ENCODE results near the gene PPP6R1. TPM values are rescaled to one million over a fixed set of nuclear protein-coding genes. Genes with fewer than 3 reads are reported as not detected.

The PPP6R1 gene
- total RNA-seq, 1 experiment from 2014 or later = 70.6 TPM

- no peak for DNase-seq (ENCODE audit: unreplicated experiment)
- Mint-ChIP-seq H3K36me3 (ENCODE audit: insufficient read depth, unreplicated experiment) (peaks cover 36% of the 10 kb centered on the region), H3K4me1 (ENCODE audit: insufficient read depth, unreplicated experiment) (no peaks in the 10 kb centered on the region), H3K9me3 (ENCODE audit: unreplicated experiment) (no peaks in the 10 kb centered on the region), H3K27ac (ENCODE audit: low read depth, unreplicated experiment) (no peak overlapping the region), H3K4me3 (ENCODE audit: unreplicated experiment) (no peak overlapping the region), H3K27me3 (ENCODE audit: insufficient read depth, unreplicated experiment) (no peaks in the 10 kb centered on the region)
- ChIA-PET POLR2A (interaction anchor here (2.5 kb wide), 1 partner anchor 14 kb away, joined by 6 read pairs; the partner anchor contains the start of gene PPP6R1), CTCF (interaction anchor here (0.6 to 1.9 kb wide), 7 partner anchors 56 to 1378 kb away, joined by 3 to 6 read pairs (median 4); partner anchors contain the start of gene MYADM)
- no TSS peak for BruUV-seq (replicated peaks)
- intact Hi-C loops (cut with micrococcal nuclease) = no loop called here
- no peak for TF ChIP-seq CTCF (IDR thresholded peaks at IDR 0.05; ENCODE audit: unreplicated experiment)
Measured at GRCh38 chr19:55245236-55245904, 13.4 kb downstream of the PPP6R1 start.

GRCh38 chr19:55244004-55244680, 14.7 kb downstream of the PPP6R1 start:
- H3K27me3 Mint-ChIP-seq (ENCODE audit: insufficient read depth, unreplicated experiment) = no peaks in the 10 kb centered on the region
- peaks cover 39% of the 10 kb centered on the region for H3K36me3 Mint-ChIP-seq (ENCODE audit: insufficient read depth, unreplicated experiment)
- BruUV-seq (replicated peaks) = TSS peak; percentile 20
- no peaks in the 10 kb centered on the region for H3K9me3 Mint-ChIP-seq (ENCODE audit: unreplicated experiment)
- POLR2A ChIA-PET = no interaction called here
- intact Hi-C loops (cut with micrococcal nuclease) = no loop called here
- DNase-seq (ENCODE audit: unreplicated experiment) = no peak
- H3K4me1 Mint-ChIP-seq (ENCODE audit: insufficient read depth, unreplicated experiment) = no peaks in the 10 kb centered on the region
- CTCF ChIA-PET = interaction anchor here (0.6 to 1.9 kb wide), 3 partner anchors 12 to 223 kb away, joined by 3 to 4 read pairs (median 4); no protein-coding TSS in a partner anchor
- H3K27ac Mint-ChIP-seq (ENCODE audit: low read depth, unreplicated experiment) = no peak overlapping the region
- no peak overlapping the region for H3K4me3 Mint-ChIP-seq (ENCODE audit: unreplicated experiment)
- no peak for TF ChIP-seq CTCF (IDR thresholded peaks at IDR 0.05; ENCODE audit: unreplicated experiment)

GRCh38 chr19:55242517-55242916, 16.3 kb downstream of the PPP6R1 start:
- Mint-ChIP-seq H3K4me3 (ENCODE audit: unreplicated experiment) (no peak overlapping the region), H3K36me3 (ENCODE audit: insufficient read depth, unreplicated experiment) (peaks cover 51% of the 10 kb centered on the region), H3K4me1 (ENCODE audit: insufficient read depth, unreplicated experiment) (no peaks in the 10 kb centered on the region), H3K27ac (ENCODE audit: low read depth, unreplicated experiment) (peak overlapping the region; percentile 55), H3K27me3 (ENCODE audit: insufficient read depth, unreplicated experiment) (no peaks in the 10 kb centered on the region), H3K9me3 (ENCODE audit: unreplicated experiment) (no peaks in the 10 kb centered on the region)
- CTCF ChIA-PET = no interaction called here
- intact Hi-C loops (cut with micrococcal nuclease) = no loop called here
- BruUV-seq (replicated peaks) = no TSS peak
- POLR2A ChIA-PET = no interaction called here
- no peak for TF ChIP-seq CTCF (IDR thresholded peaks at IDR 0.05; ENCODE audit: unreplicated experiment)
- no peak for DNase-seq (ENCODE audit: unreplicated experiment)

- DNase-seq (ENCODE audit: unreplicated experiment) = no peak
- ChIA-PET POLR2A (no interaction called here), CTCF (interaction anchor here (0.6 kb wide), 1 partner anchor 101 kb away, joined by 3 read pairs; no protein-coding TSS in a partner anchor)
- no TSS peak for BruUV-seq (replicated peaks)
- Mint-ChIP-seq H3K9me3 (ENCODE audit: unreplicated experiment) (no peaks in the 10 kb centered on the region), H3K4me1 (ENCODE audit: insufficient read depth, unreplicated experiment) (no peaks in the 10 kb centered on the region), H3K4me3 (ENCODE audit: unreplicated experiment) (no peak overlapping the region), H3K36me3 (ENCODE audit: insufficient read depth, unreplicated experiment) (peaks cover 55% of the 10 kb centered on the region), H3K27ac (ENCODE audit: low read depth, unreplicated experiment) (no peak overlapping the region), H3K27me3 (ENCODE audit: insufficient read depth, unreplicated experiment) (no peaks in the 10 kb centered on the region)
- intact Hi-C loops (cut with micrococcal nuclease) = no loop called here
- TF ChIP-seq CTCF (IDR thresholded peaks at IDR 0.05; ENCODE audit: unreplicated experiment) = no peak
Measured at GRCh38 chr19:55241935-55242464, 16.8 kb downstream of the PPP6R1 start.
